Left lung (tissue), 10 donors: ENCODE results near the gene OR2T35. TPM values are rescaled to one million over a fixed set of nuclear protein-coding genes. Genes with fewer than 3 reads are reported as not detected.

ENCODE experiments used
- ATAC-seq: fragments of 200-7000 bp; cut with Tn5 transposase; one replicate; pipeline ENCODE4 v1.9.1; 2020; ENCODE audit warnings: moderate library complexity
- DNase-seq, 4 donors: peaks; one replicate each; pipeline ENCODE4 v3.0.0-alpha.2; 2013 to 2020
- H3K27ac ChIP-seq, 2 donors: fragments of 200-600 bp; sonication (generic) in 1 of 2; one replicate each; pipeline versions ENCODE4 v1.5.0 to v1.8.0; 2020 to 2021
- H3K27me3 ChIP-seq, 2 donors: fragments of 200-600 bp; sonication (generic) in 1 of 2; one replicate each; pipeline versions ENCODE4 v1.5.0 to v1.8.0; 2020 to 2021
- H3K36me3 ChIP-seq, 2 donors: fragments of 200-600 bp; sonication (generic) in 1 of 2; one replicate each; pipeline versions ENCODE4 v1.5.0 to v1.8.0; 2020 to 2021
- H3K4me1 ChIP-seq, 2 donors: fragments of 200-600 bp; one replicate each; pipeline ENCODE4 v1.8.0; 2021
- H3K4me3 ChIP-seq, 2 donors: fragments of 200-600 bp; sonication (generic) in 1 of 2; one replicate each; pipeline versions ENCODE4 v1.5.0 to v1.8.0; 2020 to 2021; ENCODE audit warnings: mild to moderate bottlenecking in 1 of 2
- H3K9me3 ChIP-seq, 2 donors: fragments of 200-600 bp; sonication (generic) in 1 of 2; one replicate each; pipeline versions ENCODE4 v1.5.0 to v1.8.0; 2020 to 2021
- CTCF ChIP-seq, 2 donors: fragments of 200-600 bp; sonication (generic) in 1 of 2; IDR thresholded peaks; one replicate each; pipeline versions ENCODE4 v1.5.0 to v1.8.0; 2021; ENCODE audit warnings: antibody characterized with exemption in 2 of 2
- intact Hi-C, 2 donors: fragments of 100-400 bp; cut with DNase I; formaldehyde crosslinking; loops; one replicate each; pipeline versions ENCODE4 v1.11.2 to v1.14.2; 2022
- polyA plus RNA-seq, 6 donors: library from polyadenylated mRNA; unstranded; fragments of 120-200 nt; gene quantifications; one replicate each; pipeline ENCODE4 v1.2.1, GENCODE V29; 2013; ENCODE audit not compliant: insufficient read length in 6 of 6
- total RNA-seq, 2 donors: library from RNA; stranded (reverse); fragmentation: NEBNext Ultra II Directional; extraction: Animal tissue kit (Norgen Biotek cat#: 25700); gene quantifications; one replicate each; pipeline ENCODE4 v1.2.1, GENCODE V29; 2021
- donor health status: DM: no; HTN: yes; CAD: no.
- donor health status: DM: no; HTN: no; CAD: no.

OR2T35 gene
- total and polyA plus RNA-seq, 8 donors, result not detected

DNA sequence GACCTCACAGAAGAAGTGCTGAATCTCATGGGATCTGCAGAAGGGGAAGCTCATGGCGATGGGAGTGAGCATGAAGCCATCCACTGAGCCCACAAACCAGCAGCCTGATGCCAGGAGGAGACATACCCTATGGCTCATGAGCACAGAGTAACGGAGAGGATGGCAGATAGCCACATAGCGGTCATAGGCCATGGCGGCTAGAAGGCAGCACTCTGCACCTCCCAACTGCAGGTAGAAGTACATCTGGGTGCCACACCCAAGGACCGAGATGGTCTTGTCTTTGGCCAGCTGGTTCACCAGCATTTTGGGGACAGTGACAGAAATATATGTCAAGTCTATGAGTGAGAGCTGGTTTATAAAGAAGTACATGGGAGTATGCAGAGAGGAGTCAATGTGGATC, 51.9 kb downstream of the OR2T35 start:
- Histone ChIP-seq H3K27me3 (no peaks in the 10 kb centered on the region), H3K36me3 (no peaks in the 10 kb centered on the region), H3K4me1 (no peaks in the 10 kb centered on the region), H3K4me3 (no peak overlapping the region), H3K27ac (no peak overlapping the region), H3K9me3 (no peaks in the 10 kb centered on the region)
- TF ChIP-seq CTCF (IDR thresholded peaks at IDR 0.05), result no peak
- DNase-seq (no peak), ATAC-seq (no peak)
- intact Hi-C loops, result no loop called here

DNA sequence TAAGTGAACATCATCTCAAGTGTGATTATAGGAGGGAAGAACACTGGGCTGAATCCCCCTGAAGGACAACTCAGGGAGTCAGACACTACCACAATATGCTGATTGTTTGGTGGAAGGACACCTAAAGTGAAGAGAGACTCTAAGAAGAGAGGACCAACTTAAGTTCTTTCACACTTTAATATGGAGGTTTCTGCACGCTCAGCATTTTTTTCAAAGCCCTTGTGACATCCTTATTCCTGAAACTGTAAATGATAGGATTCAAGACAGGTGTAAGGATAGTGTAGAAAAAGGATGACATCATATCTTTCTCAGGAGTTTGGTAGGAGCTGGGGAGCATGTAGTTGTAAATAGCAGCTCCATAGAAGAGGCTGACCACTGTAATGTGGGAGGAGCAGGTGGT, 52.4 kb downstream of the OR2T35 start:
- no peak for TF ChIP-seq CTCF (IDR thresholded peaks at IDR 0.05)
- no peak overlapping the region for H3K27ac ChIP-seq
- H3K36me3 ChIP-seq, result no peaks in the 10 kb centered on the region
- no peaks in the 10 kb centered on the region for H3K27me3 ChIP-seq
- ATAC-seq (no peak), DNase-seq (no peak)
- intact Hi-C loops, result no loop called here
- H3K4me3 ChIP-seq, result no peak overlapping the region
- H3K9me3 ChIP-seq, result no peaks in the 10 kb centered on the region
- no peaks in the 10 kb centered on the region for H3K4me1 ChIP-seq

DNA sequence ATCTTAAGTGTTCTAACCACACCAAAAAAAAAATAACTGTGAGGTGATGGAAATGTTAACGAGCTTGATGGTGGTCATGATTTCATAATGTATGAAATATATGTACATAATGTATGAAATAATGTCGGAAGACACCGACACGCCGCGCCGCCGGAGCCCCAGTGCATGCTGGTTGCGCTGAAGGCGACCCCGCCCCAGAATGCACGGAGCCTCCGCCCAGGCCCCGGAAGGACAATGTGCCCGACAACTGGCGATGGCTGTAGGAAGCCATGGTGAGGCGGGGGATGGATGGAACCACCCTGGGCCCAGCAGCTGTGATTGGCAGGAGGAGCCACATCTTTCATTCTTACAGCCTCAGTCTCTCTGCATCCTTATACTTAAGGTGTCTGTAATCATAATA, 55.0 kb downstream of the OR2T35 start:
- intact Hi-C loops, result no loop called here
- H3K27me3 ChIP-seq, result no peaks in the 10 kb centered on the region
- no peaks in the 10 kb centered on the region for H3K4me1 ChIP-seq
- no peaks in the 10 kb centered on the region for H3K36me3 ChIP-seq
- TF ChIP-seq CTCF (IDR thresholded peaks at IDR 0.05), result no peak
- H3K9me3 ChIP-seq, result no peaks in the 10 kb centered on the region
- ATAC-seq (no peak), DNase-seq (peak in 1 of 4 donors; percentile 74)
- no peak overlapping the region for H3K27ac ChIP-seq
- no peak overlapping the region for H3K4me3 ChIP-seq

- no peaks in the 10 kb centered on the region for H3K4me1 ChIP-seq
- H3K27me3 ChIP-seq, result no peaks in the 10 kb centered on the region
- no peak overlapping the region for H3K27ac ChIP-seq
- DNase-seq (no peak), ATAC-seq (no peak)
- H3K36me3 ChIP-seq, result no peaks in the 10 kb centered on the region
- no peak overlapping the region for H3K4me3 ChIP-seq
- no peak for TF ChIP-seq CTCF (IDR thresholded peaks at IDR 0.05)
- H3K9me3 ChIP-seq, result no peaks in the 10 kb centered on the region
- intact Hi-C loops, result no loop called here
These were observed 55.7 kb downstream of the OR2T35 start for GRCh38 chr1:248589334-248589733.

Other genes starting within 250 kb of the OR2T35 start
- not detected for gene OR2T1, start 242.2 kb downstream of the OR2T35 start, total RNA-seq
- gene OR2T1, start 242.2 kb downstream of the OR2T35 start, polyA plus RNA-seq, result not detected
- not detected for gene OR2T2, start 199.6 kb downstream of the OR2T35 start, total RNA-seq
- not detected for gene OR2T2, start 199.6 kb downstream of the OR2T35 start, polyA plus RNA-seq
- gene OR2T3, start 171.9 kb downstream of the OR2T35 start, total RNA-seq, result not detected
- not detected for gene OR2T3, start 171.9 kb downstream of the OR2T35 start, polyA plus RNA-seq
- gene OR2T5, start 156.7 kb downstream of the OR2T35 start, total RNA-seq, result not detected
- gene OR2T5, start 156.7 kb downstream of the OR2T35 start, polyA plus RNA-seq, result not detected
- gene OR2G6, start 137.2 kb downstream of the OR2T35 start, total RNA-seq, result not detected
- gene OR2G6, start 137.2 kb downstream of the OR2T35 start, polyA plus RNA-seq, result under 1 TPM in 4 of 6 donors, not detected in 2; 0.04 to 0.06 (median 0.04) TPM
- gene OR2T29, start 82.5 kb downstream of the OR2T35 start, total RNA-seq, result not detected
- gene OR2T29, start 82.5 kb downstream of the OR2T35 start, polyA plus RNA-seq, result not detected
- gene OR2T34, start 70.5 kb downstream of the OR2T35 start, total RNA-seq, result not detected
- gene OR2T34, start 70.5 kb downstream of the OR2T35 start, polyA plus RNA-seq, result not detected
- gene OR2T10, start 47.6 kb downstream of the OR2T35 start, total RNA-seq, result not detected
- gene OR2T10, start 47.6 kb downstream of the OR2T35 start, polyA plus RNA-seq, result not detected
- not detected for gene OR2T11, start 10.2 kb downstream of the OR2T35 start, total RNA-seq
- gene OR2T11, start 10.2 kb downstream of the OR2T35 start, polyA plus RNA-seq, result under 1 TPM in 1 of 6 donors, not detected in 5; 0.04 TPM
- gene OR2T27, start 10.2 kb upstream of the OR2T35 start, total RNA-seq, result not detected
- gene OR2T27, start 10.2 kb upstream of the OR2T35 start, polyA plus RNA-seq, result not detected
- not detected for gene OR14I1, start 57.5 kb upstream of the OR2T35 start, total RNA-seq
- not detected for gene OR14I1, start 57.5 kb upstream of the OR2T35 start, polyA plus RNA-seq
- gene LYPD8, start 110.5 kb upstream of the OR2T35 start, total RNA-seq, result not detected
- gene LYPD8, start 110.5 kb upstream of the OR2T35 start, polyA plus RNA-seq, result not detected
- gene SH3BP5L, start 180.6 kb upstream of the OR2T35 start, total RNA-seq, result 10 to 100 TPM; 24.0 to 26.5 TPM
- gene SH3BP5L, start 180.6 kb upstream of the OR2T35 start, polyA plus RNA-seq, result 10 to 100 TPM; 23.0 to 25.8 (median 23.5) TPM
- 10 to 100 TPM; 31.2 to 35.5 TPM for gene ZNF672, start 192.9 kb upstream of the OR2T35 start, total RNA-seq
- 10 to 100 TPM; 16.2 to 22.0 (median 18.7) TPM for gene ZNF672, start 192.9 kb upstream of the OR2T35 start, polyA plus RNA-seq
- 10 to 100 TPM; 31.9 to 44.6 TPM for gene ZNF692, start 213.8 kb upstream of the OR2T35 start, total RNA-seq
- 10 to 100 TPM; 41.6 to 66.6 (median 59.3) TPM for gene ZNF692, start 213.8 kb upstream of the OR2T35 start, polyA plus RNA-seq